Neural progenitor cell (in vitro differentiated cells): ENCODE results near the gene TTC31. TPM values are rescaled to one million over a fixed set of nuclear protein-coding genes. Genes with fewer than 3 reads are reported as not detected.

Experiments used
- DNase-seq: peaks from one replicate; pipeline ENCODE4 v3.0.0-alpha.2; 2016; ENCODE audit warnings: low spot score
- H2AFZ ChIP-seq: fragments of 200-600 bp; sonication (generic); replicated peaks from 2 replicates; pipeline ENCODE4 v1.6.1; 2016; ENCODE audit warnings: antibody characterized with exemption
- H3F3A ChIP-seq: fragments of 200-600 bp; sonication (generic); 2 replicates; pipeline ENCODE4 v1.6.1; 2016; ENCODE audit warnings: antibody characterized with exemption, low read depth
- H3K27ac ChIP-seq: fragments of 200-600 bp; sonication (generic); 2 replicates; pipeline ENCODE4 v1.5.1; 2016; ENCODE audit warnings: mild to moderate bottlenecking
- H3K27me3 ChIP-seq: fragments of 200-600 bp; sonication (generic); 2 replicates; pipeline ENCODE4 v1.6.1; 2016; ENCODE audit warnings: mild to moderate bottlenecking, moderate library complexity
- H3K36me3 ChIP-seq: fragments of 200-600 bp; sonication (generic); 2 replicates; pipeline ENCODE4 v1.5.1; 2016
- H3K4me1 ChIP-seq: fragments of 200-600 bp; sonication (generic); 2 replicates; pipeline ENCODE4 v1.6.1; 2016; ENCODE audit warnings: mixed run types
- H3K4me2 ChIP-seq: fragments of 200-600 bp; sonication (generic); 2 replicates; pipeline ENCODE4 v1.6.1; 2016
- H3K4me3 ChIP-seq: fragments of 200-600 bp; sonication (generic); 2 replicates; pipeline ENCODE4 v1.5.1; 2016
- H3K79me2 ChIP-seq: fragments of 200-600 bp; sonication (generic); 2 replicates; pipeline ENCODE4 v1.6.1; 2016; ENCODE audit warnings: low read depth
- H3K9ac ChIP-seq: fragments of 200-600 bp; sonication (generic); 2 replicates; pipeline ENCODE4 v1.6.1; 2016
- H3K9me3 ChIP-seq: fragments of 200-600 bp; sonication (generic); 2 replicates; pipeline ENCODE4 v1.5.1; 2016; ENCODE audit warnings: low read depth
- H4K20me1 ChIP-seq: fragments of 200-600 bp; sonication (generic); 2 replicates; pipeline ENCODE4 v1.6.1; 2016; ENCODE audit warnings: low read depth
- H3K27ac Mint-ChIP-seq: 3 replicates; pipeline ENCODE4 v1.8.0; 2021; ENCODE audit warnings: mixed read lengths
- H3K27me3 Mint-ChIP-seq: 2 replicates; pipeline ENCODE4 v1.8.0; 2022; ENCODE audit warnings: low read depth, mild to moderate bottlenecking, inconsistent platforms, moderate library complexity, mixed read lengths; ENCODE audit not compliant: insufficient read depth
- H3K36me3 Mint-ChIP-seq: 3 replicates; pipeline ENCODE4 v1.8.0; 2021; ENCODE audit warnings: mixed read lengths
- H3K4me1 Mint-ChIP-seq: 3 replicates; pipeline ENCODE4 v1.8.0; 2021; ENCODE audit warnings: mixed read lengths
- H3K4me3 Mint-ChIP-seq: 3 replicates; pipeline ENCODE4 v1.8.0; 2021; ENCODE audit warnings: mild to moderate bottlenecking, moderate library complexity, mixed read lengths
- H3K9me3 Mint-ChIP-seq: 3 replicates; pipeline ENCODE4 v1.8.0; 2020; ENCODE audit warnings: mixed read lengths
- EZH2 ChIP-seq: fragments of 200-600 bp; sonication (generic); IDR thresholded peaks from 2 replicates; pipeline ENCODE4 v1.6.1; 2017; ENCODE audit warnings: antibody characterized with exemption, mild to moderate bottlenecking, moderate library complexity
- EZH2phosphoT487 ChIP-seq: fragments of 200-600 bp; sonication (generic); IDR thresholded peaks from 2 replicates; pipeline ENCODE4 v1.6.1; 2017; ENCODE audit warnings: antibody characterized with exemption
- total RNA-seq: library from RNA; depleted of rRNA; stranded (reverse); fragments of >200 nt; gene quantifications from 2 replicates; pipeline ENCODE4 v1.2.3, GENCODE V29; 2015; ENCODE audit warnings: low replicate concordance
- TF ChIP-seq, protein P1 (sequence below): fragments of 200-600 bp; sonication (generic); IDR thresholded peaks from 2 replicates; pipeline ENCODE4 v1.5.1; 2017; ENCODE audit warnings: antibody characterized with exemption, mild to moderate bottlenecking

TTC31 gene
- total RNA-seq, 1 donor from 2014 or later, result 22.6 TPM

DNA sequence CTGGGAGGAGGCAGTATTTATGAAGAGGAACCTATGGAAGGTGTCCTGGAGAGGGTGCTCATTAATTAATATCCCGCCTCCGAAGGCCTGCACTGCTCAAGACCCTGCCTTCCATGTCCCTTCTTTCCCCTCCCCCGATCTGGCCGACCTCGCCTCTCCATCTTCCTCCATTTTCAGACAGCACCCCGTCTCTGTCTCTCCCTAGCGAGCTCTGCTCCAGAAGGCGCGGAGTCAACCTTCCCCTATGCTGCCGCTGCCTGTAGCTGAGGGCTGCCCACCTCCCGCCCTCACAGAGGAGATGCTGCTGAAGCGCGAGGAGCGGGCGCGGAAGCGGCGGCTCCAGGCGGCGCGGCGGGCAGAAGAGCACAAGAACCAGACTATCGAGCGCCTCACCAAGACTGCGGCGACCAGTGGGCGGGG lies 25.7 kb upstream of the TTC31 start:
- Mint-ChIP-seq H3K4me1 (peaks cover 42% of the 10 kb centered on the region), H3K36me3 (peaks cover 3% of the 10 kb centered on the region), H3K27me3 (peaks cover 22% of the 10 kb centered on the region), H3K4me3 (peak overlapping the region; percentile 97), H3K9me3 (no peaks in the 10 kb centered on the region), H3K27ac (no peak overlapping the region)
- no peaks in the 10 kb centered on the region for H3K9me3 ChIP-seq
- peaks cover 19% of the 10 kb centered on the region for H3K4me1 ChIP-seq
- peaks cover 36% of the 10 kb centered on the region for H3F3A ChIP-seq
- peak overlapping the region; percentile 86 for H3K4me2 ChIP-seq
- TF ChIP-seq EZH2phosphoT487, result no peak
- TF ChIP-seq, protein P1, sequence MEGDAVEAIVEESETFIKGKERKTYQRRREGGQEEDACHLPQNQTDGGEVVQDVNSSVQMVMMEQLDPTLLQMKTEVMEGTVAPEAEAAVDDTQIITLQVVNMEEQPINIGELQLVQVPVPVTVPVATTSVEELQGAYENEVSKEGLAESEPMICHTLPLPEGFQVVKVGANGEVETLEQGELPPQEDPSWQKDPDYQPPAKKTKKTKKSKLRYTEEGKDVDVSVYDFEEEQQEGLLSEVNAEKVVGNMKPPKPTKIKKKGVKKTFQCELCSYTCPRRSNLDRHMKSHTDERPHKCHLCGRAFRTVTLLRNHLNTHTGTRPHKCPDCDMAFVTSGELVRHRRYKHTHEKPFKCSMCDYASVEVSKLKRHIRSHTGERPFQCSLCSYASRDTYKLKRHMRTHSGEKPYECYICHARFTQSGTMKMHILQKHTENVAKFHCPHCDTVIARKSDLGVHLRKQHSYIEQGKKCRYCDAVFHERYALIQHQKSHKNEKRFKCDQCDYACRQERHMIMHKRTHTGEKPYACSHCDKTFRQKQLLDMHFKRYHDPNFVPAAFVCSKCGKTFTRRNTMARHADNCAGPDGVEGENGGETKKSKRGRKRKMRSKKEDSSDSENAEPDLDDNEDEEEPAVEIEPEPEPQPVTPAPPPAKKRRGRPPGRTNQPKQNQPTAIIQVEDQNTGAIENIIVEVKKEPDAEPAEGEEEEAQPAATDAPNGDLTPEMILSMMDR, result no peak
- TF ChIP-seq EZH2, result no peak
- H3K27ac ChIP-seq, result peak overlapping the region; percentile 95
- H3K4me3 ChIP-seq, result peak overlapping the region; percentile 70
- no peaks in the 10 kb centered on the region for H3K27me3 ChIP-seq
- H3K79me2 ChIP-seq, result peaks cover 27% of the 10 kb centered on the region
- peak overlapping the region; percentile 82 for H2AFZ ChIP-seq
- H3K36me3 ChIP-seq, result no peaks in the 10 kb centered on the region
- H3K9ac ChIP-seq, result peak overlapping the region; percentile 10
- no peaks in the 10 kb centered on the region for H4K20me1 ChIP-seq
- no peak for DNase-seq

DNA sequence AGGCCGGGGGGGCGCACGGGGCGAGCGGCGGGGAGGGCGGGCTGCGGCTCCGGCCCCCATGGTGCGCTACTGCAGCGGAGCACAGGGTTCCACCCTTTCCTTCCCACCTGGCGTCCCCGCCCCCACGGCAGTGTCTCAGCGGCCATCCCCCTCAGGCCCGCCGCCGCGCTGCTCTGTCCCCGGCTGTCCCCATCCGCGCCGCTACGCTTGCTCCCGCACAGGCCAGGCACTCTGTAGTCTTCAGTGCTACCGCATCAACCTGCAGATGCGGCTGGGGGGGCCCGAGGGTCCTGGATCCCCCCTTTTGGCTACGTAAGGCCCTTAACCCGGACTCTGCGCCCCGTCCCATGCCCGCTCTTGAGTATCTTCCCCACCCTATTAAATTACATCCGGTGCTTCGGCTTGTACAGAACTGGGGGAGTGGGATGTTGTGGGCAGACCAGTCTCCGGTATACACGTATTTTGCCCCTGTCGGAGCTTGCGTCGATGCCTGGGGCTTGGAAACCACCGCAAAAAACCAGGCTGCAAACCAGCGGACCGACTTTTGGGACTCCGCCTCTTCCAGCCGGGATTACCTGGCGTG lies 25.2 kb upstream of the TTC31 start:
- Histone ChIP-seq H2AFZ (peak overlapping the region; percentile 82), H3K4me3 (peak overlapping the region; percentile 70), H4K20me1 (no peaks in the 10 kb centered on the region), H3K4me1 (peaks cover 19% of the 10 kb centered on the region), H3K27me3 (no peaks in the 10 kb centered on the region), H3K36me3 (no peaks in the 10 kb centered on the region), H3K27ac (peak overlapping the region; percentile 95), H3K9ac (peak overlapping the region; percentile 59), H3K79me2 (peaks cover 27% of the 10 kb centered on the region), H3K9me3 (no peaks in the 10 kb centered on the region), H3K4me2 (peak overlapping the region; percentile 86), H3F3A (peaks cover 39% of the 10 kb centered on the region)
- no peaks in the 10 kb centered on the region for H3K9me3 Mint-ChIP-seq
- DNase-seq, result peak; percentile 86
- peaks cover 42% of the 10 kb centered on the region for H3K4me1 Mint-ChIP-seq
- peak overlapping the region; percentile 47 for H3K27ac Mint-ChIP-seq
- peaks cover 22% of the 10 kb centered on the region for H3K27me3 Mint-ChIP-seq
- TF ChIP-seq EZH2phosphoT487 (no peak), EZH2 (no peak)
- TF ChIP-seq, protein P1, result no peak
- H3K4me3 Mint-ChIP-seq, result peak overlapping the region; percentile 97
- peaks cover 4% of the 10 kb centered on the region for H3K36me3 Mint-ChIP-seq

GRCh38 chr2:74458132-74458937 lies 24.5 kb upstream of the TTC31 start, which contains the start of gene WBP1:
TSS of gene WBP1 (plus strand) at chr2:74458438. CDS start at chr2:74458603, 165 bp downstream.
- peak within 1 kb of the TSS; percentile 97 for H3K4me3 Mint-ChIP-seq
- peaks cover 19% of the 10 kb centered on the region for H3K4me1 ChIP-seq

More at GRCh38 chr2:74458132-74458937, 24.5 kb upstream of the TTC31 start, which contains the start of gene WBP1:
- H4K20me1 ChIP-seq, result no peaks in the 10 kb centered on the region
- H3K9ac ChIP-seq, result peak within 1 kb of the TSS; percentile 82
- peaks cover 11% of the 10 kb centered on the region for H3K36me3 Mint-ChIP-seq
- H2AFZ ChIP-seq, result peak within 1 kb of the TSS; percentile 82
- no peaks in the 10 kb centered on the region for H3K9me3 Mint-ChIP-seq
- peaks cover 43% of the 10 kb centered on the region for H3F3A ChIP-seq
- DNase-seq, result peak; percentile 99
- H3K36me3 ChIP-seq, result no peaks in the 10 kb centered on the region
- H3K4me2 ChIP-seq, result peak within 1 kb of the TSS; percentile 92
- H3K27me3 Mint-ChIP-seq, result peaks cover 20% of the 10 kb centered on the region
- H3K27ac Mint-ChIP-seq, result peak within 1 kb of the TSS; percentile 89
- H3K27ac ChIP-seq, result peak within 1 kb of the TSS; percentile 95
- TF ChIP-seq EZH2phosphoT487 (no peak), EZH2 (no peak)
- TF ChIP-seq, protein P1, result no peak
- no peaks in the 10 kb centered on the region for H3K9me3 ChIP-seq
- H3K4me1 Mint-ChIP-seq, result peaks cover 45% of the 10 kb centered on the region
- peak within 1 kb of the TSS; percentile 96 for H3K4me3 ChIP-seq
- no peaks in the 10 kb centered on the region for H3K27me3 ChIP-seq
- H3K79me2 ChIP-seq, result peaks cover 27% of the 10 kb centered on the region
